IPS DF 4.7 (cell line): ENCODE results near the gene CD300LB.
"Not testable (repeated sequence)": the region's sequence is repeated elsewhere in the genome, so short reads cannot be mapped to it uniquely, and the experiment has no call there.

ENCODE experiments used
- DNase-seq: peaks from one replicate; pipeline ENCODE4 v3.0.0-alpha.2; 2013; ENCODE audit warnings: low spot score; ENCODE audit errors: extremely low read depth

The CD300LB gene

DNA sequence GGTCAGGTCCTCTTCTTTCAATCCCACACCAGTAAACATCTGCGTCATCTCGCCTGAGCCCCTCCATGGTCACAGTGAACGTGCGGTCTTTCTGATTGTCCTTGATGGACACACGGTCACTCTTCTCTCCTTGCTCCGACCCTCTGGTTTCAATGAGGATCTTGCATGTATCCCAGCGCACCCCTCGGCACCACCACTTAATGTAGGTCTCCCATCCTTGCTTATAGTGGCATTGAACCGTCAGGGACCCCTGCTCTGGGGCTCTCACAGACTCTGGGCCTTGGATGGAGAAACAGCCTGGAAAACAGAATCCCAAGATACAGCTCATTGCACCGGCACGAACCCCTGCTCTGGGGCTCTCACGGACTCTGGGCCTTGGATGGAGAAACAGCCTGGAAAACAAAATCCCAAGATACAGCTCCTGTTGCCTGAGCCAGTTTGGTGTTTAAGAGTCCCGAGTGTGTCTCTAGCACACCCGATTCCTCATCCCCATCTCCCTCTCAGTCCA, 5.4 kb downstream of the CD300LB start:
- no peak for DNase-seq

DNA sequence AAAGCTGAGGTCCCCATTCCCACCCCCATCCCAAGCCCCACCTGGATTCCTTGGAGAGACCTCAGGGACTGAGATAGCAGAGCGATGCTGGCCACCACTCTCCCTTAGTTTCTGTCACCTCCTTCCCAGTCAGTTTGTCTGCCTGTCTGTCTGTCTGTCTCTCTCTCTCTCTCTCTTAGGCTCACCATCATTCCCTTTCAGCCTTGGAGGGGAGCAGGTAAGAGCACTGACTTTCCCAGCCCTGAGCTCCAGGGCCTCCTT, 5.9 kb downstream of the CD300LB start:
- no peak for DNase-seq

DNA sequence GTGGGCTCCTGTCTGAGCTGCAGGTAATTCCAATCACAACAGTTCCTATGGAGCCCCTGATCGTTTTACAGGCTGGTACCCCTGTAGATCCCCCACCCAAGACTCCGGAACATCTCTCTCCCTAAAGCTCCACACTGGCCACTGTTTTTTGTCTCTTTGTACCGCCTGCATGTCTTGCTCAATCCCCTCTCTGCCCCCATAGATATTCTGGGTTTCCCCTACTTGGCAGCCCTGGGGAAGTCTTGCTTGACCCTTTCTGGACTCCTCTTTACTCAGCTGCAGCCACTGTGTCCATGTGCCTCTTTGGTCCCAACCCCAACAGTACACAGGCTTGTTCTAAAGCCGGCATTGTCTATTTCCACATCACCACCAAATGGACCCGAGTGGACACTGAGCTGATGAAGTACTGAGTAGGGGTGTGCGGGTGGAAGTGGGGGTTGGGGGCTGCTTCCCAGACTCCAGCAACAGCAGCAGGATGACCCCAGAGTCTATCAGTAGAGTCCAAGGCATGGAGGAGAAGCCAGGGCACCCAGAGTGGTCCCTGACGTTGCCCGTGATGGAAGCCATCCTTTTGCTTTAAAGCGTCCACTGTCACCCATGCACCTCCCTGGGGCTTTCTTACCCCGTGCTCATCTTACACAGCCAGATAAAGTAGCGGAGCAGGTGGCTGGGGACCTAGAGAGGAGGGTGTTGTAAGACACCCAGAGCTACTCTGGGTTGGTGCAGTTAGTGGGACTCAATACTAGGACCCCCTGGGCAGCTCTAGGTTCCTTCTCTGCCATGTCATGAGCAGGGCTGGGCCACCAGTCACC, 6.4 kb downstream of the CD300LB start:
- no peak for DNase-seq

DNA sequence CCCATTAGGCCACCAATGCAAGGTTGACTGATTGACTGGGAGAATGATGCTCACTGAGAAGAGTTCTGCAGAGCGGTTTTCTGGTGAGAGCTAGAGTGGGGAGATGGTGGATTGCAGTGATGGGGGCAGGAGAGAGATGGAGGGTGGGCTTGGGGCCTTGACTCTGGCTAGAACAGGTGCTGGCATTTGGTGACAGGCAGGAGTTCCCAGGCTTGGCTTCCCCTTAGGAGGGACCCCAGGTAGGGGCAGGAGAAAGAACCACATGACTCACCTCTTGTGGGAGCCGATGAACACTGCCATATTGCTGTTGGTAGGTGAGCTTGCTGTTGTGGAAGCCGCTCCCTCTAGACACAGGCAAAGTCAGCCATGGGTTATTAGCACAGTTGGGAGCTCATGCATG, 8.0 kb downstream of the CD300LB start:
- no peak for DNase-seq

DNA sequence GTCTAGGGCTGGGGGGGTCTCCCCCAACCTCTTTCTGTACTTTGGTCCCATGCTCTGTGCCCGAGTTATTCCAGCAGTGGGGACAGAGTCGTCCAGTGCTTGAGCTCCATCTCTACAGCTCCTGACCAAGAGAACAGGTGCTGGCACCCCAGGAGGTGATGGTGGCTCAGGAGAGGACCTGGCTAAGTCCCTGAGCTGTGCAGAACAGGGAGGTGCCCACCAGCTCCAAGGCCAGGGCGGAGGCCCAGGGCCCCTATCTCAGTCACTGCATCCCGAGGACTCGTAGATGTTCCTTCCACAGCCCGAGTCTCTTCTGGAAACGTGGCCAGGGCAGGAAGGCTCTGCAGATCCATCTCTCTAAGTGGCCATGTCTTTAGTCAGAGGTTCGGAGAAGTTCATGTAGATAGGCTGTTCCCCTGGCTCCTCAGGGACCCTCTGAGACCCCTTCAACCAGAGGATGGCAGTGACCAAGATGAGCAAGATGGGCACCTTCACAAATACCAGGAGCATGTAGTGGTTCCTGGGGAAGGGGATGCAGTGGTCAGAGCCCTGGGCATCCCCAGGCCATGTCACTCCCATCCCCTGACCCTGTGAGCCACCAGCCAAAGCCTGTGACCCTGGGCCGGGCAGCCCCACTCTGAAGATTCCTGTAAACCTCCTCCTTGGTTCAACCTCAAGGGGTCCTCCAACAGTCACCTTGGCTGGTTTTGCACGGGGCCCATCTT, 8.7 kb downstream of the CD300LB start:
- DNase-seq = no peak

DNA sequence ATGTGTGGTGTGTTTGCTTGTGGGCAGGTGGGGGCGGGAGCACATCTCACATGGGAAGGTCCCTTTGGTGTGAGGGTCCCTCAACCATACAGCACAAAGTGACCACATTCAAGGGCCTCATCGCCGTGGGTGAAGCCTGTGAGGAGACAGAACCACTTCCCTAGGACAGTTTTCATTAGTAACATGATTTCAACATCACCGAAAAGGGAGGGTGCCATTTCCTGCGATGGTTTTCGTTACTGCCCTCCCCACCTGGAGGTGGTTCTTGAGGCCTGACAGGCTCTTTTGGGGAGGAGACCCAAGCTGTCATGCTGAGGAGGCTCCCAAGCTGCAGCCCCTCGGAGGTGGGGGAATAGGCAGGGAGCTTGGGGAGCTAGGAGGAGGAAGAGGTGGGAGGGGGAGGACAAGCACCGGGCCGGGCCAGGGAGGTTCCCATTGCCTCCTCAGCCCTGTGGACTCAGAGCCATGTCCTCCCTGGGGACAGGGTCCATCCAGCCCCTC, 9.5 kb downstream of the CD300LB start:
- no peak for DNase-seq

DNA sequence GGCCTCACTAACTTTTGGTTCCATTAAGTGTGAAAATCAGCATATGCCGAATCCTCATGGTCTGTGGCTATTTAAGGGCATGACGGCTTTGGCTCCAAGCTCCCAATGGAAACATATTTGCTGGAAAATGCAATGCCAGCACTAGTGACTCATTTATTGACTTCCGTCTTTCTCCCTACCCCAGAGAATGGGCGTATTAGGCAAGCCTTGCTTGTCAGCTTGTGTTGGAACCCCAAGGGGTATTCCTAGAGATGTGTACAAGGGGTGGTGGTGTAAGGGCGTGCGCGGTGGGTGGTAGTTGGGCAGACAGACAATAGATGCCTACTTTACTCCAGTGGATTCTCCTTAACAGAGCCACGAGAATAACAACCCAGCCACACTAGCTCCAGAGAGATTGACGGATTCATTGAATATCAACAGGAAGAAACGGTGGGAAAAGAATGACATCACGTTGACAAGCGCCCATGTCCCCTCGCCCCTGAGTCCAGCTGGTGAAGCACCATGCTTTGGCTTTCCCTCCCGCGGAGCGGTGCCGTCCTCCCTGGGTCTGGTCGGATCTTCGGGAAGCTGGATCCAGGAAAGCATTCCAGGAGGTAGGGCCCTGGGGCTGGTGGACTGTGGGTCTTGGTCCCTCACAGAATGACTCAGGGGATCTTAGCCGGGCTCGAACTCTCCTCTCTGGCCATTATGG, 10.3 kb downstream of the CD300LB start:
- DNase-seq = no peak

DNA sequence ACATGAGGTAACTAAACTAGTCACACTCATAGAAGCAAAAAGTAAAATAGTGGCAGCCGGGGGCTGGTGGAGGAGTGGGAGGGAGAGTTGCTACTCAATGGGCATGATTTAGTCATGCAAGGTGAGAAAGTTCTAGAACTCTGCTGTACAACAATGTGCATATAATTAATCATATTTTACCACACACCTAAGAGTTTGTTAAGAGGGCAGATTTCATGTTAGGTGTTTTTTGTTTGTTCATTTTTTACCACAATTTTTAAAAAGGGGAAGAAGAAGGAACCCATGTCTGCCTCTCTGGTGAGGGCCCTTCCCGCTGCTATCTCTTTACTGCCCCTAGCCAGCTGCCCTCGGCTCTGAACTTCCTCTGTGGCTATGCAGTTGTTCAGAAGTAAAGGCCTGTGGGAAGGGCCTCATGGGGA, 11.2 kb downstream of the CD300LB start:
- DNase-seq = no peak

DNA sequence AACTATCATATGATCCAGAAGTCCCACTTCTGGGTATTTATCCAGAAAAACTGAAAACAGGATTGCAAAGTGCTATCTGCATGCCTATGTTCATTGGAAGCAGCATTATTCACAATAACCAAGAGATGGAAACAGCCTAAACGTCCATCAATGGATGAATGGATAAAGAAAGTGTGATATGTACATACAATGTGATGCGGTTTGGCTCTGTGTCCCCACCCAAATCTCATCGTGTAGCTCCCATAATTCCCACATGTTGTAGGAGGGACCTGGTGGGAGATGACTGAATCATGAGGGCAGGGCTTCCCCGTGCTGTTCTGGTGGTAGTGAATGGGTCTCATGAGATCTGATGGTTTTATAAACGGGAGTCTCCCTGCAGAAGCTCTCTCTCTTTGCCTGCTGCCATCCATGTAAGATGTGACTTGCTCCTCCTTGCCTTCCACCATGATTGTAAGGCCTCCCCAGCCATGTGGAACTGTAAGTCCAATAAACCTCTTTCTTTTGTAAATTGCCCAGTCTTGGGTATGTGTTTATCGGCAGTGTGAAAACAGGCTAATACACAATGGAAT, 12.8 kb downstream of the CD300LB start:
- DNase-seq = not testable (repeated sequence)

DNA sequence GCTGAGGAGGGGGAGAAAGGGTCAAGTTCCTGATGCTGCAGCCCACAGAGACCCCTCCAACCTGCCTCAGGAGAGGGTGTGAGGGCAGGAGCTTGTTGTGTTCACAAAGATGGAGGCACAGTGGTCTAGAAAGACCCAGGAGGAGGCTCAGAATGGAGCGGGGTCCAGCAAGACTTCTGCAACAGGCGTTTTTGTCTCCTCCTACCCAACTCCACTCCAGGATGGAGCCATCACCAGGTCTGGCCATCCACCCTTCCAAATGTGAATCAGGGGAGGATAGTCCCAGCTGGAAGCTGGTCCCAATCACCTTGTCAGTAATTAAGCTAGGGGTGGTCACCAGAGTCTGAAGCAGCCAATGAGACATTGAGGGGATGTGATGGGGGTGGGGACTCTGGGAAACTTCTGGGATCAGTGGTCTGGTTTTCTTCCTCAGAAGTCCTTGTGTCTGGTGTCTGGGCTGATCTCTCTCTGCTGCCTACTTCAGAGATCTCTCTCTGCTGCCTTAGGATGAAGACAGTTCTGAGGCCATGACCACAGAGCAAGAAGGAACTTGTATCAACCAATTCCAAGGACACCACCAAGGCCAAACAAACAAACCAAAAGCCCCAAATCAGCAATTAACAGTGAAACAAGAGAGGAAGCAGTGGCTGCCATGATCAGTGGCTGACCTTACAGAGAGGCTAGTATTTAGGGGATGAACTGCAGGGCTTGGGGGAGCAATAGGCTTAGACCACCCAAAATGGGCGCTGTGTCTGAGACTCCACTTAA, 14.5 kb downstream of the CD300LB start:
- DNase-seq = no peak

DNA sequence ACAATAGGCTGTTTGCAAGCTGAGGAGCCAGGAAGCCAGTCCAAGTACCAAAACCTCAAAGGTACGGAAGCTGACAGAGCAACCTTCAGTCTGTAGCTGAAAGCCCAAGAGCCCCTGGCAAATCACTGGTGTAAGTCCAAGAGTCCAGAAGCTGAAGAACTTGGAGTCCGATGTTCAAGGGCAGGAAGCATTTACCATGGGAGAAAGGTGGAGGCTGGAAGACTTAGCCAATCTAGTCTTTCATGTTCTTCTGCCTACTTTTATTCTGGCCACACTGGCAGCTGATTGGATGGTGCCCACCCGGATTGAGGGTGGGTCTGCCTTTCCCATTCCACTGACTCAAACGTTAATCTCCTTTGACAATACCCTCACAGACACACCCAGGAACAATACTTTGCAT, 15.3 kb downstream of the CD300LB start:
- no peak for DNase-seq

DNA sequence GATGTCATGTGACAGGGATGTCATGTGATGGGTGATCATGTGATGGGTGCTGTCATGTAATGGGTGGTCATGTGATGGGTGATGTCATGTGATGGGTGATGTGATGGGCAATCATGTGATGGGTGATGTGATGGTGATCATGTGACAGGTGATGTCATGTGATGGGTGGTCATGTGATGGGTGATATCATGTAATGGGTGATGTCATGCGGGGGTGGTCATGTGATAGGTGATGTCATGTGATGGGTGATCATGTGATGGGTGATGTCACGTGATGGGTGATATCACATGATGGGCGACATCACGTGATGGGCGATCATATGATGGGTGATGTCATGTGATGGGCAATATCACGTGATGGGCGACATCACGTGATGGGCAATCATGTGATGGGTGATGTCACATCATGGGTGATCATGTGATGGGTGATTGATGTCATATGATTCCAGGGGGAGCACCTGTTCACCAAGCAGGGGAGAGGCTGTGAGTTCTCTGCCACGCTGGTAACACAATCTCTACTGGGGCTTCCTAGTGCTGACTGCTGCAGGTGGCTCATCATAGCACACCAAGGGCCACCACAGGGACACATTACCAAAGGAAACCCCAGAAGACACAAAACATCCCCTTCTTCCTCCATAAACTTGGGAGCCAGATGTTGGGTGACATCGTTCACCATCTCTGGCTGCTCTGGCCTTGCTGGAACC, 16.5 kb downstream of the CD300LB start:
- DNase-seq = no peak

DNA sequence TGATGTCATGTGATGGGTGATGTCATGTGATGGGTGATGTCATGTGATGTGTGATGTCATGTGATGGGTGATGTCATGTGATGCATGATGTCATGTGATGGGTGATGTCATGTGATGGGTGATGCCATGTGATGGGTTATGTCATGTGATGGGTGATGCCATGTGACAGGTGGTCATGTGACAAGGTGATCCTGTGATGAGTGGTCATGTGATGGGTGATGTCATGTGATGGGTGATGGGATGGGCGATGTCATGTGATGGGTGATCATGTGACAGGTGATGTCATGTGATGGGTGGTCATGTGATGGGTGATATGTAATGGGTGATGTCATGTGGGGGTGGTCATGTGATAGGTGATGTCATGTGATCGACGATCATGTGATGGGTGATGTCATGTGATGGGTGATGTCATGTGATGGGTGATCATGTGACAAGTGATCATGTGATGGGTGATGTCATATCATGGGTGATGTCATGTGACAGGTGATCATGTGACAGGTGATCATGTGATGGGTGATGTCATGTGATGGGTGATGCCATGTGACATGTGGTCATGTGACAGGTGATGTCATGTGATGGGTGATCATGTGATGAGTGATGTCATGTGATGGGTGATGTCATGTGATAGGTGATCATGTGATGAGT, 17.2 kb downstream of the CD300LB start:
- no peak for DNase-seq

DNA sequence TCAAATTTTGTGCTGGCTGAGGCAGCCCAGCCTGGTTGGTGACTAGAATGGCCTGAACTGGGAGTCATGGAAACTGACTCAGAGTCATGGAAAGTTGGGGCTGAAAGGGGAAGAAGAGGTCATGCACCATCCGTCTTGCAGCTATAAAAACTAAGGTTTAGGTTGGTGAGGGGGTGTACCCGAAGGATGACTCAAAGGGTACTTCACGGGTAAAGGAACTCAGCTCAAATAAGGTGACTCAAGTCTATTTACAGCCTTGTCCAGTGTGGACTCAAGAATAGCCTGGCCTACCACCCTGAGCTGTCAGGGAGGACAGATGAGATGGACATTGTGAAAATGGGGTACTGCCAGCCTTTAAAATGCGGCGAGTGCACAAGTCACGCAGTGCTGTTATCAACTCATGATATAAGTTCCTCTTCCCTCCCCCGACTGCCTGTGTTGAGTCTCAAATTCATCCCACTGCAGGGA, 18.6 kb downstream of the CD300LB start:
- DNase-seq = no peak

DNA sequence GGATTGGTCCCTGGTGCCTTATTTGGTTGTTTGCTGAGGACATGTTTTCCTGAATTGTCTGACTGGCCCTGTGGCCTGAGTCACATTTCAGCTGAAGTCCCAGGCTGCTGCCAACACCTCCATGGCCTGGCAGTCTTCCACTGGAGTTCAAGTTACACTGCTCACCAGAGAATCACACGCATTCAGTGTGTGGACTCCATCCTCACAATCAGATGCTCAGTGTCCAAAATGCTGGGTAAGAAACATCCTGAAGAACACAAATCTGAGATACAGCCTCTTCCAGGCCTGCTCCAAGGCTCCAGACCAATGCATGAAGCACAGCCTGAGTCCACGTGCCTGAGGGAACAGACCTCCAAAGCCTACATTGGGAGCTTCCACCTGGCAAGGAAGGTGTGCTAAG, 19.2 kb downstream of the CD300LB start:
- no peak for DNase-seq

DNA sequence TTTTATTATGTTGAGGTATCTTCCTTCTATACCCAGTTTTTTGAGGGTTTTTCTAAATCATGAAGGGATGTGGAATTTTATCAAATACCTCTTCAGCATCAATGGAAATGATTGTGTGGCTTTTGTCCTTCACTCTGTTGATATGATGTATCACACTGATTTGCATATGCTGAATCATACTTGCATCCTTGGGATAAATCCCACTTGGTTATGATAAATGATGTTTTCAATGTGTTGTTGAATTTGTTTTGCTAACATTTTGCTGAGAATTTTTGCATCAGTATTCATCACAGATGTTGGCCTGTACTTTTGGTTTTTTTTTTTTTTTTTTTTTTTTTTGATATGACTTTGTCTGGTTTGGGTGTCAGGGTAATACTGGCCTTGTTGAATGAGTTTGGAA, 23.1 kb downstream of the CD300LB start:
- DNase-seq = no peak

DNA sequence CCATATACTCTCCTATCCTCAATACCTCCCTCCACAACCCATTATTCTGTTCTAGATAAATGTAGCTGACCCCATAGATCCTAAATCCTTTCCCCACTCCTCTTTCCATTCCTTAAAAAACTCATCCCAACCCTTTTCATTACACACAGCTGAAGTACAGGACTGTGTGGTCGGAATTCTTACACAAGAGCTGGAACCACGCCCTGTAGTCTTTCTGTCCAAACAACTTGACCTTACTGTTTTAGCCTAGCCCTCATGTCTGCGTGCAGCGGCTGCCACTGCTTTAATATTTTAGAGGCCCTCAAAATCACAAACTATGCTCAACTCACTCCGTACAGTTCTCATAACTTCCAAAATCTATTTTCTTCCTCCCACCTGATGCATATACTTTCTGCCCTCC, 27.3 kb downstream of the CD300LB start:
- not testable (repeated sequence) for DNase-seq

DNA sequence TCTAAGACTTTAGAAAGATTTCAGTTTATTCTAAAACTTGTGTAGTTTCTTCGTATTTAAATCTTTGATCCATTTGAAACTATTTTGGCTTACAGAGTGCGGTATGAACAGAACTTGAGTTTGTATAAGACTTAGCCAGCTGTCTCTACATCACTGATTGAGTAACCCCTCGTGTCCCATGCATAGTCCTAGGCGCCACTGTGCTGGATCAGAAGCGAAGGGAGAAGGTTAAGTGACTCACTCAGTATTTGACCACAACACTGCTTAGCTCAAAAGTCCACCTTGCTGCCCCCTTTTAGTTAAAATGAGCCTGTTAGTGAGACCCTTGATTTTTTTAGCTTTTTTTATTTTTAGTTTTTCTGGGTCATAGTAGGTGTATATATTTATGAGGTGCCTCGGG, 28.4 kb downstream of the CD300LB start:
- no peak for DNase-seq

DNA sequence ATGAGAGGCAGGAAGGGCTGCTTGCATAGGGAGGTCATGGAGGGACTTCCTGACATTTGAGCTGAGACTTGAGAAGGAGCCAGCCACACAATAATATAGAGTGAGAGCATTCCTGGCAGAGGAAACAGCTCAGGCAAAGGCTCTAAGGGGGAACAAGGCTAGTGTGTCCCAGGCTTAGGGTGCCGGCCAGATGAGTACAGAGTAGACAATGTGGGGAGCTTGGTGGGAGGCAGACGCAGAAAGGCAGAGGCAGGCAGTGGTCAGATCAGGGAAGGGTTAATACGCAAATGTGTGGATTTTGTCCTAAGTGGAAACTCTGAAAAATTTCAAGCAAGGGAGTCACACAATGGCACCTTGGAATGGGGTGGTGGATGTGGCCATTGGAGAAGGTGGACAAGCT, 31.3 kb downstream of the CD300LB start:
- no peak for DNase-seq

DNA sequence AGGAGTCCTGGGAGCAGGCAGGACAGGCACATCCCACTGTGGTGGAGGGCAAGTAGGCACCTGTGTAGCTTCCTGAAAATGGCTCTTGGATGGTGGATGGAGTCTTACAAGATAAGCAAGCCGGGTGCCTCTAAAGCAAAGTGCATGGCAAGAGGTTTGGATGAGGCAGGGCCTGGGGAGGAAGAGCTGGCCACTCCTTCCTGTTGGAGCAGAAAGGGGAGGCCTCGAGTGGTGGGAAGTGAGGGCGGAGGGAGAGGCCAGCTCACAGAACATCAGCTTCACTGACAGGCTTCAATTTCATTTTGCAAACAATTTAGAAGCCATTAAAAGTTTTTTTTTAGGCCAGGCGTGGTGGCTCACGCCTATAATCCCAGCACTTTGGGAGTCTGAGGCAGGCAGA, 33.8 kb downstream of the CD300LB start:
- DNase-seq = no peak
